CD4-positive, alpha-beta memory T cell (primary cell): Measurements from ENCODE around the gene TGFB3. TPM values are rescaled to one million over a fixed set of nuclear protein-coding genes. Genes with fewer than 3 reads are reported as not detected.
"Not testable (repeated sequence)": the region's sequence is repeated elsewhere in the genome, so short reads cannot be mapped to it uniquely, and the experiment has no call there.

ENCODE experiments used
- CTCF ChIA-PET: fragments of 350-600 bp; sonication (Branson Sonifier 250); formaldehyde crosslinking; loops from one replicate; lab custom pipeline; 2021; ENCODE audit warnings: inconsistent platforms; ENCODE audit not compliant: partially characterized antibody; lab: Charles Lee
- POLR2A ChIA-PET: fragments of 350-600 bp; sonication (Branson Sonifier 250); formaldehyde crosslinking; loops from one replicate; lab custom pipeline; 2021; ENCODE audit not compliant: partially characterized antibody; lab: Charles Lee
- DNase-seq, 5 donors: peaks; one replicate each; pipeline versions ENCODE4 v3.0.0 to v3.0.0-alpha.2; 2020 to 2022; ENCODE audit warnings: mixed read lengths in 1 of 5
- H3K27ac ChIP-seq: one replicate; pipeline ENCODE4 v1.7.0; 2013; ENCODE audit warnings: low read depth, low read length
- H3K27me3 ChIP-seq: 2 replicates; pipeline ENCODE4 v1.7.0; 2013; ENCODE audit warnings: mild to moderate bottlenecking, low read length, moderate library complexity; ENCODE audit not compliant: insufficient read depth
- H3K36me3 ChIP-seq: 2 replicates; pipeline ENCODE4 v1.7.0; 2013; ENCODE audit warnings: mild to moderate bottlenecking, low read length, moderate library complexity; ENCODE audit not compliant: insufficient read depth
- H3K4me1 ChIP-seq: 2 replicates; pipeline ENCODE4 v1.7.0; 2013; ENCODE audit warnings: mild to moderate bottlenecking, low read length, moderate library complexity; ENCODE audit not compliant: insufficient read depth
- H3K4me3 ChIP-seq, 2 donors: one replicate each; pipeline ENCODE4 v1.7.0; 2013; ENCODE audit warnings: low read length in 2 of 2, mild to moderate bottlenecking in 1 of 2
- H3K9me3 ChIP-seq, 2 donors: one replicate each; pipeline ENCODE4 v1.7.0; 2013; ENCODE audit warnings: low read length in 2 of 2, control low read depth in 1 of 2; ENCODE audit not compliant: control insufficient read depth in 1 of 2
- H3K27ac Mint-ChIP-seq, 7 donors: one replicate each; pipeline ENCODE4 v1.8.0; 2020 to 2021; ENCODE audit warnings: mixed read lengths in 7 of 7, mild to moderate bottlenecking in 6 of 7, inconsistent platforms in 3 of 7, moderate library complexity in 3 of 7
- H3K27me3 Mint-ChIP-seq, 2 donors: one replicate each; pipeline ENCODE4 v1.8.0; 2020 to 2021; ENCODE audit warnings: mixed read lengths in 2 of 2
- H3K36me3 Mint-ChIP-seq, 2 donors: one replicate each; pipeline ENCODE4 v1.8.0; 2020 to 2021; ENCODE audit warnings: mixed read lengths in 2 of 2, inconsistent platforms in 1 of 2, mild to moderate bottlenecking in 1 of 2
- H3K4me1 Mint-ChIP-seq, 4 donors: one replicate each; pipeline ENCODE4 v1.8.0; 2020 to 2021; ENCODE audit warnings: mixed read lengths in 4 of 4, mild to moderate bottlenecking in 1 of 4
- H3K4me3 Mint-ChIP-seq, 8 donors: one replicate each; pipeline ENCODE4 v1.8.0; 2020 to 2021; ENCODE audit warnings: mixed read lengths in 8 of 8, mild to moderate bottlenecking in 7 of 8, moderate library complexity in 6 of 8, inconsistent platforms in 3 of 8
- H3K9me3 Mint-ChIP-seq, 8 donors: one replicate each; pipeline ENCODE4 v1.8.0; 2020 to 2021; ENCODE audit warnings: mixed read lengths in 8 of 8, mild to moderate bottlenecking in 5 of 8, inconsistent platforms in 3 of 8, moderate library complexity in 1 of 8
- intact Hi-C: fragments of 100-400 bp; cut with micrococcal nuclease; formaldehyde crosslinking; loops from one replicate; pipeline ENCODE4 v1.15.1; 2023
- polyA plus RNA-seq, 2 donors: library from polyadenylated mRNA; unstranded; fragments of 300-500 nt; fragmentation: Illumina TruSeq; gene quantifications; one replicate each; pipeline ENCODE4 v1.2.3, GENCODE V29; 2021
- total RNA-seq, 2 experiments: library from RNA; stranded (reverse); gene quantifications; one replicate each; pipeline ENCODE4 v1.2.3, GENCODE V29; 2021

TGFB3 gene
- total and polyA plus RNA-seq, 4 experiments from 2014 or later, result 0.29 to 7.2 (median 6.4) TPM; not detected in 1

- Histone ChIP-seq H3K27me3 (no peaks in the 10 kb centered on the region), H3K4me1 (no peaks in the 10 kb centered on the region), H3K27ac (no peak overlapping the region), H3K9me3 (peaks cover 0 to 9% of the 10 kb centered on the region in 2 donors), H3K36me3 (peaks cover 3% of the 10 kb centered on the region), H3K4me3 (no peak overlapping the region)
- H3K27me3 Mint-ChIP-seq, result no peaks in the 10 kb centered on the region
- no peak for DNase-seq
- no peak overlapping the region for H3K27ac Mint-ChIP-seq
- peaks cover 77 to 95% of the 10 kb centered on the region in 2 donors for H3K36me3 Mint-ChIP-seq
- POLR2A ChIA-PET, result no interaction called here
- CTCF ChIA-PET, result interaction anchor here (0.7 to 0.8 kb wide), 2 partner anchors 9 to 636 kb away, joined by 3 read pairs; no protein-coding TSS in a partner anchor
- intact Hi-C loops, result no loop called here
- H3K4me1 Mint-ChIP-seq, result peaks cover 0 to 1% (median 0%) of the 10 kb centered on the region in 4 donors
- peaks cover 7 to 31% (median 17%) of the 10 kb centered on the region in 8 donors for H3K9me3 Mint-ChIP-seq
- no peak overlapping the region for H3K4me3 Mint-ChIP-seq
These were observed 33.4 kb upstream of the TGFB3 start for GRCh38 chr14:76015191-76015590.

- POLR2A ChIA-PET, result no interaction called here
- peaks cover 68 to 79% of the 10 kb centered on the region in 2 donors for H3K36me3 Mint-ChIP-seq
- no peak overlapping the region for H3K4me3 ChIP-seq
- intact Hi-C loops, result no loop called here
- H3K9me3 ChIP-seq, result no peaks in the 10 kb centered on the region
- no peak for DNase-seq
- H3K36me3 ChIP-seq, result peaks cover 3% of the 10 kb centered on the region
- H3K9me3 Mint-ChIP-seq, result peaks cover 0 to 7% (median 3%) of the 10 kb centered on the region in 8 donors
- peaks cover 0 to 1% (median 0%) of the 10 kb centered on the region in 4 donors for H3K4me1 Mint-ChIP-seq
- H3K4me3 Mint-ChIP-seq, result no peak overlapping the region
- CTCF ChIA-PET, result no interaction called here
- H3K27me3 ChIP-seq, result no peaks in the 10 kb centered on the region
- H3K27me3 Mint-ChIP-seq, result no peaks in the 10 kb centered on the region
- no peaks in the 10 kb centered on the region for H3K4me1 ChIP-seq
- no peak overlapping the region for H3K27ac ChIP-seq
- no peak overlapping the region for H3K27ac Mint-ChIP-seq
These were observed 30.6 kb upstream of the TGFB3 start for GRCh38 chr14:76012354-76012753.

- peaks cover 68 to 79% of the 10 kb centered on the region in 2 donors for H3K36me3 Mint-ChIP-seq
- peaks cover 0 to 1% (median 0%) of the 10 kb centered on the region in 4 donors for H3K4me1 Mint-ChIP-seq
- H3K9me3 Mint-ChIP-seq, result peaks cover 0 to 2% (median 0%) of the 10 kb centered on the region in 8 donors
- H3K27ac ChIP-seq, result no peak overlapping the region
- POLR2A ChIA-PET, result no interaction called here
- no peak overlapping the region for H3K4me3 ChIP-seq
- no peak for DNase-seq
- H3K27me3 ChIP-seq, result no peaks in the 10 kb centered on the region
- H3K27ac Mint-ChIP-seq, result no peak overlapping the region
- no peaks in the 10 kb centered on the region for H3K4me1 ChIP-seq
- H3K36me3 ChIP-seq, result peaks cover 3% of the 10 kb centered on the region
- H3K27me3 Mint-ChIP-seq, result no peaks in the 10 kb centered on the region
- CTCF ChIA-PET, result no interaction called here
- no peak overlapping the region for H3K4me3 Mint-ChIP-seq
- intact Hi-C loops, result no loop called here
- no peaks in the 10 kb centered on the region for H3K9me3 ChIP-seq
These were observed 30.1 kb upstream of the TGFB3 start for GRCh38 chr14:76011930-76012329.

GRCh38 chr14:76009627-76010026 lies 27.8 kb upstream of the TGFB3 start:
- not testable (repeated sequence) for H3K9me3 ChIP-seq, H3K27me3 Mint-ChIP-seq
- CTCF ChIA-PET, result interaction anchor here (0.6 to 1.1 kb wide), 3 partner anchors 18 to 103 kb away, joined by 3 to 4 read pairs (median 3); no protein-coding TSS in a partner anchor

GRCh38 chr14:76007852-76008251 lies 26.1 kb upstream of the TGFB3 start:
- Mint-ChIP-seq H3K27ac (no peak overlapping the region), H3K27me3 (no peaks in the 10 kb centered on the region), H3K36me3 (peaks cover 65 to 70% of the 10 kb centered on the region in 2 donors), H3K4me1 (peaks cover 0 to 1% (median 0%) of the 10 kb centered on the region in 4 donors), H3K9me3 (peaks cover 5 to 19% (median 13%) of the 10 kb centered on the region in 8 donors), H3K4me3 (no peak overlapping the region)
- no peaks in the 10 kb centered on the region for H3K4me1 ChIP-seq
- intact Hi-C loops, result no loop called here
- no peaks in the 10 kb centered on the region for H3K27me3 ChIP-seq
- CTCF ChIA-PET, result no interaction called here
- no peak overlapping the region for H3K4me3 ChIP-seq
- no peak for DNase-seq
- peaks cover 3% of the 10 kb centered on the region for H3K36me3 ChIP-seq
- POLR2A ChIA-PET, result no interaction called here
- no peaks in the 10 kb centered on the region for H3K9me3 ChIP-seq
- no peak overlapping the region for H3K27ac ChIP-seq

More at GRCh38 chr14:76009627-76010026, 27.8 kb upstream of the TGFB3 start:
- H3K27ac Mint-ChIP-seq, H3K4me1 ChIP-seq, H3K27me3 ChIP-seq, H3K4me3 ChIP-seq, H3K27ac ChIP-seq, H3K4me1 Mint-ChIP-seq, H3K4me3 Mint-ChIP-seq, DNase-seq, H3K36me3 ChIP-seq, POLR2A ChIA-PET, intact Hi-C loops: not testable (repeated sequence)
- Mint-ChIP-seq H3K36me3 (peaks cover 65 to 75% of the 10 kb centered on the region in 2 donors), H3K9me3 (peaks cover 4 to 10% (median 8%) of the 10 kb centered on the region in 8 donors)

- intact Hi-C loops, result no loop called here
These were observed 25.6 kb upstream of the TGFB3 start for GRCh38 chr14:76007379-76007778.

GRCh38 chr14:76006253-76006652 lies 24.5 kb upstream of the TGFB3 start:
- ChIA-PET CTCF (interaction anchor here (0.6 to 1.5 kb wide), 4 partner anchors 9 to 913 kb away, joined by 3 to 5 read pairs (median 4); no protein-coding TSS in a partner anchor), POLR2A (no interaction called here)
- H3K27me3 ChIP-seq, result no peaks in the 10 kb centered on the region
- Mint-ChIP-seq H3K36me3 (peaks cover 63 to 68% of the 10 kb centered on the region in 2 donors), H3K9me3 (peaks cover 8 to 19% (median 13%) of the 10 kb centered on the region in 8 donors), H3K4me1 (peaks cover 0 to 1% (median 0%) of the 10 kb centered on the region in 4 donors), H3K27me3 (no peaks in the 10 kb centered on the region), H3K4me3 (no peak overlapping the region), H3K27ac (no peak overlapping the region)
- no peak overlapping the region for H3K4me3 ChIP-seq
- H3K9me3 ChIP-seq, result no peaks in the 10 kb centered on the region
- H3K27ac ChIP-seq, result no peak overlapping the region
- no peak for DNase-seq
- intact Hi-C loops, result no loop called here
- no peaks in the 10 kb centered on the region for H3K36me3 ChIP-seq
- no peaks in the 10 kb centered on the region for H3K4me1 ChIP-seq

More at GRCh38 chr14:76007379-76007778, 25.6 kb upstream of the TGFB3 start:
- Mint-ChIP-seq H3K27me3 (no peaks in the 10 kb centered on the region), H3K9me3 (peaks cover 5 to 19% (median 13%) of the 10 kb centered on the region in 8 donors), H3K27ac (no peak overlapping the region), H3K4me3 (no peak overlapping the region), H3K4me1 (peaks cover 0 to 1% (median 0%) of the 10 kb centered on the region in 4 donors), H3K36me3 (peaks cover 65 to 70% of the 10 kb centered on the region in 2 donors)
- Histone ChIP-seq H3K27ac (no peak overlapping the region), H3K36me3 (no peaks in the 10 kb centered on the region), H3K4me1 (no peaks in the 10 kb centered on the region), H3K4me3 (no peak overlapping the region), H3K27me3 (no peaks in the 10 kb centered on the region), H3K9me3 (no peaks in the 10 kb centered on the region)
- POLR2A ChIA-PET, result no interaction called here
- CTCF ChIA-PET, result no interaction called here
- DNase-seq, result no peak
